ENCODE data around the gene SLC1A2.

SLC1A2 gene

GRCh38 chr11:35214792-35215193 is 204.6 kb downstream of the SLC1A2 start:
- no peak for FAIRE-seq

GRCh38 chr11:35214226-35214770 is 205.1 kb downstream of the SLC1A2 start:
- no peak for FAIRE-seq

GRCh38 chr11:35211952-35212351 is 207.4 kb downstream of the SLC1A2 start:
- FAIRE-seq, result no peak

GRCh38 chr11:35210876-35211546 is 208.3 kb downstream of the SLC1A2 start:
- no peak for FAIRE-seq

GRCh38 chr11:35208795-35209194 is 210.6 kb downstream of the SLC1A2 start:
- no peak for FAIRE-seq

GRCh38 chr11:35207471-35208403 is 211.6 kb downstream of the SLC1A2 start:
- FAIRE-seq, result no peak

- FAIRE-seq, result no peak
Measured at GRCh38 chr11:35206616-35207015, 212.7 kb downstream of the SLC1A2 start.

- FAIRE-seq, result no peak
Measured at GRCh38 chr11:35204614-35205013, 214.7 kb downstream of the SLC1A2 start.

Data from islet of Langerhans (tissue), 1 donor.